ENCODE data around the gene ZNF687.

ZNF687 gene

GRCh38 chr1:151314137-151314875, 32.2 kb downstream of the ZNF687 start:
- DNase-seq: no peak

GRCh38 chr1:151315565-151316235, 33.6 kb downstream of the ZNF687 start:
- no peak for DNase-seq

- no peak for DNase-seq
Measured at GRCh38 chr1:151318975-151319374, 36.9 kb downstream of the ZNF687 start.

GRCh38 chr1:151324390-151324930, 42.4 kb downstream of the ZNF687 start:
- no peak for DNase-seq

- DNase-seq: no peak
Measured at GRCh38 chr1:151325231-151325630, 43.1 kb downstream of the ZNF687 start.

- no peak for DNase-seq
Measured at GRCh38 chr1:151325646-151326429, 43.7 kb downstream of the ZNF687 start.

GRCh38 chr1:151326619-151327222, 44.6 kb downstream of the ZNF687 start:
- peak; percentile 65 for DNase-seq

GRCh38 chr1:151327223-151327902, 45.3 kb downstream of the ZNF687 start, which contains the start of gene PI4KB:
PI4KB (minus strand) TSS chr1:151327416; CDS start chr1:151316481, 10,935 bp downstream.
- DNase-seq: peak; percentile 90

GRCh38 chr1:151327903-151328674, 46.0 kb downstream of the ZNF687 start:
- DNase-seq: peak; percentile 8

- DNase-seq: no peak
Measured at GRCh38 chr1:151334822-151335221, 52.7 kb downstream of the ZNF687 start.

- DNase-seq: no peak
Measured at GRCh38 chr1:151336556-151336955, 54.5 kb downstream of the ZNF687 start.

- peak; percentile 39 for DNase-seq
Measured at GRCh38 chr1:151340870-151341754, 59.0 kb downstream of the ZNF687 start.

Measured in activated naive CD4-positive, alpha-beta T cell treated with Interleukin-2 at 50 U/mL for 16 hours (primary cell).